Endometrial microvascular endothelial cells (primary cell): Measurements from ENCODE around the gene KEAP1. TPM values are rescaled to one million over a fixed set of nuclear protein-coding genes. Genes with fewer than 3 reads are reported as not detected.
"Not testable (repeated sequence)": the region's sequence is repeated elsewhere in the genome, so short reads cannot be mapped to it uniquely, and the experiment has no call there.

Experiments used
- in situ Hi-C: cut with HindIII; loops from 2 replicates; pipeline ENCODE4 v1.10.0; 2017; ENCODE audit warnings: low sequenced_read_pairs, low pct_unique_long_range_greater_than_20kb; ENCODE audit errors: inconsistent ontology term
- total RNA-seq: library from RNA; depleted of rRNA; stranded (reverse); fragments of >200 nt; gene quantifications from one replicate; pipeline ENCODE4 v1.2.3, GENCODE V29; 2015; ENCODE audit errors: inconsistent ontology term

Gene KEAP1
- total RNA-seq: 90.3 TPM

DNA sequence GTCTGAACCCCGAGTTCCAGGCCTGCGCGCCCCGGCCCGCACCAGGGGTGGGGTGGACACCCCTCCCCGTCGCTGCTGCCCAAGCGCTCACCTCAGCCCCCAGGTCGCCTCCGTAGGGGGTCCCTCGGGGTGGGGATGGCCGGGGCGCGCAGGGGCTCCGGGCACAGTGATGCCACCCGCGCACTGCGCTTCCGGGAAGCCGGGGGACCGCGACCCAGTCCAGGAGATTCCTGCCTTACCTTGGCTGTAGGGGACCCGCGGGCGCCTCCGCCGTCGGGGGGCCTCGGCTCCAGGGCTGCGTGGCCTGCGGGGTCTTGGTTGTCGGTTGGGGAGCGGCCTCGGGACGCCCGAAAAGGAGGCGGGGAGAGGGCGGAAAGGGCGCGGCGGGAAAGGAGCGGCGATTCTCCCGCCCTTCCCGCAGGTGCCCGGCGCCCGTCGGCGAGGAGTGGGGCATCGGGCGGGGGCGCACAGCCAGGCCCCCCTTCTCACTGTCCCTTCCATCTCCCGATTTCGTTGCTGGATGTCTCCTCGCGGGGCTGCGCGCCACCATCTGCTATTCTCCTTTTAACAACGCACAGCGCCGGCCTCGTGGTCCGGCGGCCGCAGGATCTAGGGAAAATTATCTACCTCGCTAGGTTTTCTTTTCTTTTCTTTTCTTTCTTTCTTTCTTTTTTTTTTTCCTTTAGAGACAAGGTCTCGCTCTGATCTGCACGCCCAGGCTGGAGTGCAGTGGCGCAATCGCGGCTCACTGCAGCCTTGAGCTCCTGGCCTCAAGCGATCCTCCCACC lies at the start of gene KEAP1:
Gene KEAP1, minus strand, starts transcription at position 355 of the 788 bp plus-strand sequence. CDS start 3,323 bp downstream, outside the sequence.
- in situ Hi-C loops: no loop called here

DNA sequence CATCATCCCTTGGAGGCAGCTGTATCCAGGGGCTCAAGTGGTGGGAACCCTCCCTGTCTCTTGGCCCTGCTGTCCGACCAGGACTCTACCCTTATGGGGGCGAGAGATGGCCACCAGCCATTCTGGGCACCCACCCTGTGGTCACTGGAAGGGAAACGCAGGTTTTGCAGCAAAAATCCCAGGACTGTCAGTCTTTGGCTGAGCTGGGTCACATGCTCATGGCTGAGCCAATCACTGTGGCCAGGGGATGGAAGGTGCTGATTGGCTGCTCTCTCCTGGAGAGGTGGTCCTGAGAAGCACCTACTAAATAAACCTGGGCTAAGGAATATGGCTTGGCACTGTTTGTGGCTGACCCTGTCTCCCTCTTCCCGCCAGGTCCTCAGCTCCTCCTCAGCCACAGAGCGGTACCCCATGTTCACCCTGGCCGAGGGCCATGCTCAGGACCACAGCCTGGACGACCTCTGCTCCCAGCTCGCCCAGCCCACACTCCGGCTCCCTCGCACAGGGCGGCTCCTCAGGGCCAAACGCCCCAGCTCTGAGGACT lies 49.4 kb upstream of the KEAP1 start:
- in situ Hi-C loops: no loop called here

DNA sequence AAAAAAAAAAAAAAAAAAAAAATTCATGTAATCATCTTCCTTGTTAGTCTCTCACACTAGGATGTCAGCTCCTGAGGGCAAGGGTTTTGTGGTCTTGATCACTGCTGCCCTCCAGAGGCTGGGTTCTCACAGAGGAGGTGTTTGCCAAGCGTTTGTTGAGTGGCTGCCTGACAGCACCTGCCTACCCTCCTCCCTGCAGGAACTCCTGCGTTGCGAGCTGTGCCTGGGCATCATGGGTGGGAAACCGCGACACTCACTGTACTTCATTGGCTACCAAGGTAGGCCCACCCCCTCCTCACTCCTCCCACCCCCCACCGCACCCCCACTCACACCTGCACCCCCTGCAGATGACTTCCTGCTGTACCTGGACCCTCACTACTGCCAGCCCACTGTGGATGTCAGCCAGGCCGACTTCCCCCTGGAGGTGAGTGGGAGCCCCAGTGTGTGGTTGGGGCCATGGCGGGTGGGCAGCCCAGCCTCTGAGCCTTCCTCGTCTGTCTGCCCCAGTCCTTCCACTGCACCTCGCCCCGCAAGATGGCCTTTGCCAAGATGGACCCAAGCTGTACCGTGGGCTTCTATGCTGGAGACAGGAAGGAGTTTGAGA lies 48.6 kb upstream of the KEAP1 start:
- in situ Hi-C loops: no loop called here

DNA sequence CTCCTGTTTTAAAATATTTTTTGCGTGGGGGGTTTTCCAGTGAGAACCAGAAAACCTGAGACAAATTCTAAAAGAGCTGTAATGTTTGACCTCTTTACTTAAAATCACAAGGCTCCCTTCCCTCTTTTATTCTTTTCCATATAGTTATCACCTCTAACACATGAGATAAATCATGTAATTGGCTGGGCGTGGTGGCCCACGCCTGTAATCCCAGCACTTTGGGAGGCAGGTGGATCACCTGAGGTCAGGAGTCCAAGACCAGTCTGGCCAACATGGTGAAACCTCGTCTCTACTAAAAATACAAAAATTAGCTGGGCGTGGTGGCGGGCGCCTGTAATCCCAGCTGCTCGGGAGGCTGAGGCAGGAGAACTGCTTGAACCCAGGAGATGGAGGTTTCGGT lies 47.9 kb upstream of the KEAP1 start:
- in situ Hi-C loops: not testable (repeated sequence)

DNA sequence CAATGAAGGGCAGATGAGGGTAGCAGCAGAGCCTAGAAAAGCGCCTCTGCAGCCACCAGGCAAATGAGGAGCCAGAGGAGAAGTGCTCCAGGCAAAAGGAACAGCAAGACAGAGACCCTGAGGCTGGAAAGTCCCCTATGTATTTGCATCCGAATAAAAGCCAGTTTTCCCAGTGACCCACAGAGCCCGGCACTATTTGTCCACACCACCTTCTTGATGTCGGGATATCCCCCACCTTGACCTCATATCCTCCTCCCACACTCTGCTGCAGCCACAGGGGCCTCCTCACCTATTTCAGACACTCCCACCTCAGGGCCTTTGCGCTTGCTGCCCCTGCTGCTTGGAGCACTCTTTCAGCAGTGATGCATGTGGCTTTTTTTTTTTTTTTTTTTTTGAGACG lies 47.2 kb upstream of the KEAP1 start:
- in situ Hi-C loops: no loop called here

DNA sequence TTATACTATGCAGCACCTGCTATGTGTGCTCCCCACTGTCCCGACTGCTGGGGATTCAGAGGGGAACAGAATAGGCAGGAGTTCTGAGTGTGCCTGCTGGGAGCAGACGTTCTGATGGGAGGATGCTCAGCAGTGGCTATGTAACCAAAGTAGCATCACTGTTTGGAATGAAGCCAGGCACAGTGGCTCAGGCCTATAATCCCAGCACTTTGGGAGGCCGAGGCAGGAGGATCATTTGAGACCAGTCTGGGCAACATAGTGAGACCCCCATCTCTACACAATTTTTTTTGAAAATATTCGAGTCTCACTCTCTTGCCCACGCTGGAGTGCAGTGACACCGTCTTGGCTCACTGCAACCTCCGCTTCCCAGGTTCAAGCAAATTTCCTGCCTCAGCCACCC lies 46.6 kb upstream of the KEAP1 start:
- in situ Hi-C loops: no loop called here

DNA sequence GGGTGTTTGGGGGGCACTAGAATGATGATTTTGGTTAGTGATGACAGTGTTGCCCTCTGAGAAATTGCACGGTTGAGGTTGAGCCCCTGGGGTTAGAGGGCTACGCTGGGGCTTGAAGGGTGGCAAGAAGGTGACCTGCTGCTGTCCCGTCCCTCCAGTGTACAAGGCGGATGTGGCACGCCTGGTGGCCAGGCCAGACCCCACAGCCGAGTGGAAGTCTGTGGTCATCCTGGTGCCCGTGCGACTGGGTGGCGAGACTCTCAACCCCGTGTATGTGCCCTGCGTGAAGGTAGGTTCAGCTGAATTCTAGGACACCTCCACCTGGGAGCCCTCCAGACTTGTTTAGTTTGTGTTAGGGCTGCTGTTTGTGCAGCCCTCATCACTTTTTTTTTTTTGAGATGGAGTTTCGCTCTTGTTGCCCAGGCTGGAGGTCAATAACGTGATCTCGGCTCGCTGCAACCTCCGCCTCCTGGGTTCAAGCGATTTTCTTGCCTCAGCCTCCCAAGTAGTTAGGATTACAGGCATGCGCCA lies 45.7 kb upstream of the KEAP1 start:
- in situ Hi-C loops: no loop called here

DNA sequence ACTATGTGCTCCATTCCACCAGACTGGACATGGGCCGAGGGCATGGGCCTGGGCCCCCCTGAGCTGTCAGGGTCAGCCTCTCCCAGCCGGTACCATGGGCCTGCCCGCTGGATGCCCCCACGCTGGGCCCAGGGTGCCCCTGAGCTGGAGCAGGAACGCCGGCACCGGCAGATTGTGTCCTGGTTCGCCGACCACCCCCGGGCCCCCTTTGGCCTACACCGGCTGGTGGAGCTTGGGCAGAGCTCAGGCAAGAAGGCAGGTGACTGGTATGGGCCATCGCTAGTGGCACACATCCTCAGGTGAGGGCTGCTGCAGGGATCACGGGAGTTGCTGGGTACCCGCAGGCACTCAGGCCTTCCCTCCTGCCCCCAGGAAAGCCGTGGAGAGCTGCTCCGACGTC lies 43.7 kb upstream of the KEAP1 start:
- in situ Hi-C loops: no loop called here

DNA sequence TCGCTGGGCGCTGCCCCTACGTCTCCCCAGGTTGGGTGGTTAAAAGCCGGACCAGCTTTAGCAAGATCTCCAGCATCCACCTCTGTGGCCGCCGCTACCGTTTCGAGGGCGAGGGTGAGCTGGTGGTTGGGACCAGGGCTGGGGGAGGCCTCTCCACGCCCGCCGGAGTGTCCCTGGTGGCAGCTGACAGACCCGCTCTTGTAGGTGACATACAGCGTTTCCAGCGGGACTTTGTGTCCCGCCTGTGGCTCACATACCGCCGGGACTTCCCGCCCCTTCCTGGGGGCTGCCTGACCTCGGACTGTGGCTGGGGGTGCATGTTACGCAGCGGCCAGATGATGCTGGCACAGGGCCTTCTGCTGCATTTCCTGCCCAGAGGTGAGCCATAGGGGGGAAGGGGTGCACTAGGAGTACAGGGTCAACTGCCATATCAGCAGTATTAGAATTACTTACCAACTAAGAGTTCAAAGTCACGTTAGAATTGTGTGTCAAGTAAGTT lies 41.6 kb upstream of the KEAP1 start:
- in situ Hi-C loops: no loop called here

DNA sequence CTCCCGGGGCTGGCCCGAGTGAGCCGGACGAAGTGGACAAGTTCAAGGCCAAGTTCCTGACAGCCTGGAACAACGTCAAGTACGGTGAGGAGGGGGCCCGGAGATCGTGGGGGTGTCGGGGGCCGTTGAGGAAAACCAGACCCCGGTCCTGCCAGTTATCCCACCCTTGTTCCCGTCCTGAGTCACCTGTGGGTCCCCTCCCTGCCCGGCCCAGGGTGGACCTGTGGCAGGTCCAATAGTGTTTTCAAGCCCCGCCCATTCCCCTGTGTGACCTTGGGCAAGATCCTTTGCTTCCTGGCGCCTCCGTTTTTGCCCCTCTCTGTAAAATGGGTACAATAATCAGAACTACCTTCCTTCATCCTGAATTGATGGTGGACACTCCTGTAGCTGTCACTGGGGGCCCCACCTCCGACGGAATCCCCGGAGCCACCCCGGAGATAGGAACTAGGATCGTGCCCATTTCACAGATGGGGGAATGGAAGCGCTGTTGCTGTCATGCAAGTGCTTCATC lies 41.1 kb upstream of the KEAP1 start:
- in situ Hi-C loops: no loop called here

DNA sequence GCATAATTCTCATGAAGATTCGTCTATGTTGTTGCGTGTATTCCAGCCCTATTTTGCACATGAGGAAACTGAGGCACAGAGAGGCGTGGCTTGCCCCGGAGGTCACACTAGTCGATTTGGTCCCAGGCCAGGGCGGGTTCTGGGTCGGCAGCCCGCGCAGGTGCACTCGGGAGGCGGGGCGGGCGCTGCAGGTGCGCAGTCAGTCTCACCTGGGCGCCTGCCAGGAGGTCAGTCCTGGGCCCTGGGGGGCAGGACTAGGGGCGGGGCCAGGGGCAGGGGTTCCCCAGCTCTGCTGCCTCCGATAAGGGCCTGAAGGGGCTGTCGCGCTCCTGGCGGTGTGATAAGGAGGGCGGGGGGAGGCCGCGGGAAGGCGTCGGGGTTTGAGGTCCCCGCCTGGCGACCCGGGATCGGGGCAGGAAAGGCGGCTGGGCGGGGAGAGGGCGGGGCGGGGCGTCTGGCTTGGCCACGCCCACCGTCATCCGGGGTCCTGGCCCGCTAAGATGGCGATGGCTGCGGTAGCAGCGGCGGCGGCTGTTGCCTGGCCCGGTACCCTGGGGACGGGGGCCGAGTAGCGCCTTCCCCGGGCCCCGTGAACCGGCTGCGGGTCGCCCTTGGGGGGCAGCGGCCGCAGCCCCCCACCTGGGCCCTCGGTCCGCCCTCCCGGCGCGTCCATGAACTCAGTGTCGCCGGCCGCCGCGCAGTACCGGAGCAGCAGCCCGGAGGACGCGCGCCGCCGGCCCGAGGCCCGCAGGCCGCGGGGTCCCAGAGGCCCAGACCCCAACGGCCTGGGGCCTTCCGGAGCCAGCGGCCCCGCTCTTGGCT lies 40.5 kb upstream of the KEAP1 start, which contains the start of gene ATG4D:
Gene ATG4D, plus strand, starts transcription at position 485 of the 822 bp plus-strand sequence. Its CDS starts 187 bp downstream, at position 672.
- in situ Hi-C loops: no loop called here

DNA sequence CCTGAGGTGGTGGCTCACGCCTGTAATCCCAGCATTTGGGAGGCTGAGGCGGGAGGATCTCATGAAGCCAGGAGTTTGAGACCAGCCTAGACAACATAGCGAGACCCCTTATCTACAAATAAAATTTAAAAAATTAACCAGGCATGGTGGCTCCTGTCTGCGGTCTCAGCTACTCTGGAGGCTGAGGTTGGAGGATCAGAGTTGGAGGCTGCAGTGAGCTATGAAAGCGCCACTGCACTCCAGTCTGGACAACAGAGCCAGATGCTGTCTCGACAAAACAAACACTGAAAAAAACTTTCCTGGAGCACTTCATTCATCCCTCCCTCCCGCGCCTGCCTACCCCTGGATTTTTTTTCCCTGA lies 39.9 kb upstream of the KEAP1 start:
- in situ Hi-C loops: no loop called here

DNA sequence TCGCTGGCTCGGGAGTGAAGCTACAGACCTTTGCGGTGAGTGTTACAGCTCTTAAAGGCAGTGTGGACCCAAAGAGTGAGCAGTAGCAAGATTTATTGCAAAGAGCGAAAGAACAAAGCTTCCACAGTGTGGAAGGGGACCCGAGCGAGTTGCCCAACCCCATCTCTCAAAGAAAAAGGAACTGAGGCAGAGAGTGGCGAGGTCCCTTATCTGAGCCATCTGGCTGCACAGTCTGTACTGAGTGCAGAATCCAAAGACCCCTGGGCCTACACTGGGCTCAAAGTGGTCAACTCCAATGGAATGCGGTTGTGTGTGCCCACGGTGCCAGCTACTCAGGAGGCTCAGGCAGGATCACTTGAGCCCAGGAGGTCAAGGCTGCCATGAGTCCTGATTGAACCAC lies 35.9 kb upstream of the KEAP1 start:
- in situ Hi-C loops: not testable (repeated sequence)

DNA sequence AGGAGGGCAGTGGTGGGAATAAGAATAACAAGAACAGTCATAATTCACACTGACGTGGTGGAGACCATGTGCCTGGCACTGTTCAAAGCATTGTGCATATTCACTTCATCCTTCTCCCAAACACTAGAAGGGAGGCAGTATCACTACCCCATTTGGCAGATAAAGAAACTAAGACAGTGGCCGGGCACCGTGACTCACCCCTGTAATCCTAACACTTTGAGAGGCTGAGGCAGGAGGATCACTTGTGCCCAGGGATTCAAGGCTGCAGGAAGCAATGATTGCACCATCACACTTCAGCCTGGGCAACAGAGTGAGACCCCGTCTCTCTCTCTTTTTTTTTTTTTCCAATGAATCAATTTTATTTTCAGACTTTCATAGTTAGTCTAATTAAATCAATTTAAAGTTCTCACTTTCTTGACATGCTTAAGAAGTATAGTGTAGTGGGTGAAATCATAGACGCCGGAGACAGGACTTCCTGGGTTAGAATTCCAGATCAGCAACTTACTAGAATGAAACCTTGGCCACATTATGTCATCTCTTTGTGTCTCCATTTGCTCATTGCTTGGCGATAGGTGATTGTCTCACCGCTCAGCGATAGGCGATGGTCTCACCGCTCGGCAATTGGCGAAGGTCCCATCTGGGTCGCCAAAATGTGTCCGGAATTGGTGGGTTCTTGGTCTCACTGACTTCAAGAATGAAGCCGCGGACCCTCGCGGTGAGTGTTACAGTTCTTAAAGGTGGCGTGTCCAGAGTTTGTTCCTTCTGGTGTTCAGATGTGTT lies 35.2 kb upstream of the KEAP1 start:
- in situ Hi-C loops: no loop called here

DNA sequence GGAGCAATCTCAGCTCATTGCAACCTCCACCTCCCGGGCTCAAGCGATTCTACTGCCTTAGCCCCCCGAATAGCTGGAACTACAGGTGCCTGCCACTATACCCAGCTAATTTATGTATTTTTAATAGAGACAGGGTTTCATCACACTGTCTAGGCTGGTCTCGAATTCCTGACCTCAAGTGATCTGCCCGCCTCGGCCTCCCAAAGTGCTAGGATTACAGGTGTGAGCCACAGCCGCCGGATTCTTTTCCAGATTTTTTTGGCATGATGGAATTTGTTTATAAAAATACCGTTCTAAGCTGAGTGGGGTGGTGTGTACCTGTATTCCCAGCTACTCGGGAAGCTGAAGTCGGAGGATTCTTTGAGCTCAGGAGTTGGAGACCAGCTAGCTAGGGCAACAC lies 34.5 kb upstream of the KEAP1 start:
- in situ Hi-C loops: no loop called here

DNA sequence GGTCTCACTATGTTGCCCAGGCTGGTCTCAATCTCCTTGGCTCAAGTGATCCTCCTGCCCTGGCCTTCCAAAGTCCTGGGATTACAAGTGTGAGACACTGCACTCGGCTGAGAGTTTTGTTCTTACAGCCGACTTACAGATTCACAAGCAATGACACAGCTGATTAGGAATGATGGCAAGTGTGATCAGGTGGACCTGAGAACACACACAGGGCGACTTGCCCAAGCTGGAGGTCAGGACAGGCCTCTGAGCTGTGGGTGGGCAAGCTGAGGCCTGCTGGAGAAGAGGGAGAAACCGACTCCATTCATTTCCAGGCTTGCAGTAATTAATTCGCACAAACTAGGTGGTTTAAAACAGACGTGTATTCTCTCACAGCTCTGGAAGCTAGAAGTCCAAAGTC lies 32.5 kb upstream of the KEAP1 start:
- in situ Hi-C loops: no loop called here

DNA sequence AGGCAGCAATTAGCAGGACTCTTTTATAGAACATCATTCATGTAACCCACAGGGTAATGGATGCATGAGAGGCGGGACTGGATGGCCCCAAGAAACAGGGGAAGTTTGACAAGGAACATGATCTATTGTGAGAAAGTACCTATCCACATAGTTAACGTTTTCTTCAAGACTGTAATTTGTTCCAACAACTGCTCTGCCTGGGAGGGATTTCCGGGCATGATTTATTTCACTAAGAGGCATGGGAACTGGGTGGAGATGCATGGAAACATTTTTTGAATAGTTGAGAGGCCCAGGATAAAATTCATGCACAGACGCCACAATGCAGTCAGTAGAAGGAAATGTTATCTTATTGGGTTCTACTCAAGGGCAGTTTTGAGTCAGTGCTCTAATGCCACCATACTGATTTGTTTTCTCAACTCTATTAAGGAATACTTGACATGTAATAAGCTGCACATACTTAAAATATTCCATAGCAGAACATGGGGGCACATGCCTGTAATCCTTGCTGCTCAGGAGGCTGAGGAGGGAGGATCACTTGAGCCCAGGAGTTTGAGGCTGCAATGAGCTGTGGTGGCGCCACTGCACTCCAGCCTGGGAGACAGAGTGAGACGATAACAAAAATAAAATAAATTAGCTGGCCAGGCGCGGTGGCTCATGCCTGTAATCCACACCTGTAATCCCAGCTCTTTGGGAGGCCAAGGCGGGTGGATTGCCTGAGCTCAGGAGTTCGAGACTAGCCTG lies 30.7 kb upstream of the KEAP1 start:
- in situ Hi-C loops: no loop called here

DNA sequence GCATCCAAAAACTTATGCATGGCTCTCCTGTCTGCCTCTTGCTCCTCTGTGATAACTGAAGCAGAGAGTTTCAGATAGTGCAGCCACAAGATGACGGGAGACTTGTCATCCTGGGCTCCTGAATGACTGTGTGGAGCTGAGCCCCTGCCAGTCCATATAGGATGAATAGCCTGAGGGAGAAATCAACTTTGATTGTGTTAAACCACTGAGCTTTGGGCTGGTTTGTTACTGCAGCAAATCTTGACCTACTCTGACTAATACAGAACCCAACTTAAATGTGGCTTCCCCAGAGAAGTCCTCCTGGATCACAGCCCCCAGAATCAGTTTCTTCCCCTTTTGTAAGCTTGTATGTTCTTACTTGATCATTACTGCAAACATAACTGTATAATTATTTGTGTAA lies 29.3 kb upstream of the KEAP1 start:
- in situ Hi-C loops: no loop called here
